SK-MEL-5 (cell line): ENCODE results near the gene LBP. TPM values are rescaled to one million over a fixed set of nuclear protein-coding genes. Genes with fewer than 3 reads are reported as not detected.
"Not testable (repeated sequence)": the region's sequence is repeated elsewhere in the genome, so short reads cannot be mapped to it uniquely, and the experiment has no call there.

Source experiments
- DNase-seq: peaks from one replicate; pipeline ENCODE4 v3.0.0-alpha.2; 2016; ENCODE audit warnings: low read depth, low spot score
- in situ Hi-C: cut with HindIII; loops from 2 replicates; pipeline ENCODE4 v1.10.0; 2016; ENCODE audit warnings: low sequenced_read_pairs, high pct_unique_total_duplicates, low pct_unique_long_range_greater_than_20kb
- total RNA-seq: library from RNA; depleted of rRNA; stranded (reverse); fragments of >200 nt; shearing (Covaris generic); gene quantifications from 2 replicates; pipeline ENCODE4 v1.2.3, GENCODE V29; 2014

LBP gene
- total RNA-seq, 1 experiment from 2014 or later, result not detected

- in situ Hi-C loops, result no loop called here
- no peak for DNase-seq
Measured at GRCh38 chr20:38315290-38315966, 30.9 kb upstream of the LBP start.

GRCh38 chr20:38316341-38316740 is 29.9 kb upstream of the LBP start:
- DNase-seq, result no peak
- in situ Hi-C loops, result no loop called here

- no peak for DNase-seq
- in situ Hi-C loops, result no loop called here
Measured at GRCh38 chr20:38317422-38317821, 28.9 kb upstream of the LBP start.

GRCh38 chr20:38320221-38320620 is 26.1 kb upstream of the LBP start:
- DNase-seq, result no peak
- in situ Hi-C loops, result no loop called here

GRCh38 chr20:38321959-38322598 is 24.2 kb upstream of the LBP start:
- in situ Hi-C loops, result no loop called here
- DNase-seq, result peak; percentile 70

GRCh38 chr20:38324159-38324558 is 22.1 kb upstream of the LBP start:
- DNase-seq, result no peak
- in situ Hi-C loops, result no loop called here

- in situ Hi-C loops, result no loop called here
- no peak for DNase-seq
Measured at GRCh38 chr20:38325167-38325566, 21.1 kb upstream of the LBP start.

GRCh38 chr20:38325905-38326304 is 20.4 kb upstream of the LBP start:
- no peak for DNase-seq
- in situ Hi-C loops, result no loop called here

- DNase-seq, result no peak
- in situ Hi-C loops, result no loop called here
Measured at GRCh38 chr20:38326309-38326708, 20.0 kb upstream of the LBP start.

- DNase-seq, result no peak
- in situ Hi-C loops, result no loop called here
Measured at GRCh38 chr20:38330638-38331037, 15.6 kb upstream of the LBP start.

GRCh38 chr20:38331245-38331644 is 15.0 kb upstream of the LBP start:
- no peak for DNase-seq
- in situ Hi-C loops, result no loop called here

GRCh38 chr20:38331814-38332213 is 14.5 kb upstream of the LBP start:
- DNase-seq, result no peak
- in situ Hi-C loops, result no loop called here

- no peak for DNase-seq
- in situ Hi-C loops, result no loop called here
Measured at GRCh38 chr20:38334016-38334415, 12.3 kb upstream of the LBP start.

GRCh38 chr20:38336726-38337125 is 9.6 kb upstream of the LBP start:
- in situ Hi-C loops, result no loop called here
- DNase-seq, result no peak

- in situ Hi-C loops, result no loop called here
Measured at GRCh38 chr20:38337561-38338140, 8.6 kb upstream of the LBP start.

GRCh38 chr20:38338849-38339520 is 7.3 kb upstream of the LBP start:
- peak; percentile 22 for DNase-seq
- in situ Hi-C loops, result no loop called here

More at GRCh38 chr20:38337561-38338140, 8.6 kb upstream of the LBP start:
- peak; percentile 87 for DNase-seq

GRCh38 chr20:38339521-38339896 is 6.8 kb upstream of the LBP start:
- in situ Hi-C loops, DNase-seq: not testable (repeated sequence)

GRCh38 chr20:38339997-38340396 is 6.3 kb upstream of the LBP start:
- in situ Hi-C loops, result no loop called here

GRCh38 chr20:38340693-38341092 is 5.6 kb upstream of the LBP start:
- in situ Hi-C loops, result no loop called here
- no peak for DNase-seq

More at GRCh38 chr20:38339997-38340396, 6.3 kb upstream of the LBP start:
- no peak for DNase-seq
